IMR-90 (cell line): ENCODE results near the gene TMEM38A. TPM values are rescaled to one million over a fixed set of nuclear protein-coding genes. Genes with fewer than 3 reads are reported as not detected.

ENCODE experiments used
- ATAC-seq: fragments of 200-7000 bp; cut with Tn5 transposase; 2 replicates; pipeline ENCODE4 v1.9.1; 2020; ENCODE audit warnings: low read depth, mild to moderate bottlenecking, moderate library complexity
- BruUV-seq: library from RNA; stranded (reverse); fragments of 400-500 nt; replicated peaks from 2 replicates; lab custom pipeline; 2021; lab: Mats Ljungman, UMichigan
- CTCF ChIA-PET: fragments of 300-600 bp; formaldehyde crosslinking; extraction: SDS; loops from one replicate; lab custom pipeline; 2021; ENCODE audit warnings: antibody characterized with exemption; lab: Yijun Ruan, JAX
- POLR2A ChIA-PET: fragments of 300-600 bp; sonication (Branson Sonifier 250); formaldehyde crosslinking; loops from one replicate; lab custom pipeline; 2022; ENCODE audit warnings: antibody characterized with exemption; ENCODE audit not compliant: unreplicated experiment; lab: Charles Lee
- DNase-seq: peaks from one replicate; pipeline ENCODE4 v3.0.0; 2013
- H2AFZ ChIP-seq: replicated peaks from 2 replicates; pipeline ENCODE3; 2013; ENCODE audit warnings: low read length, mild to moderate bottlenecking; ENCODE audit not compliant: poor library complexity
- H2AK5ac ChIP-seq: 2 replicates; pipeline ENCODE4 v1.6.1; 2013; ENCODE audit warnings: low read depth, low read length, inconsistent platforms
- H2AK9ac ChIP-seq: replicated peaks from 2 replicates; pipeline ENCODE3; 2013; ENCODE audit warnings: mild to moderate bottlenecking, low read depth, low read length, moderate library complexity; ENCODE audit not compliant: poor library complexity
- H2BK120ac ChIP-seq: 2 replicates; pipeline ENCODE4 v1.6.1; 2013; ENCODE audit warnings: low read depth, low read length, inconsistent platforms
- H2BK15ac ChIP-seq: 3 replicates; pipeline ENCODE4 v1.6.1; 2013; ENCODE audit warnings: low read depth, low read length, inconsistent platforms
- H2BK20ac ChIP-seq: 2 replicates; pipeline ENCODE4 v1.6.1; 2013; ENCODE audit warnings: low read depth, mild to moderate bottlenecking, inconsistent platforms, low read length, moderate library complexity
- H2BK5ac ChIP-seq: 2 replicates; pipeline ENCODE4 v1.6.1; 2013; ENCODE audit warnings: mild to moderate bottlenecking, low read depth, low read length, inconsistent platforms; ENCODE audit not compliant: poor library complexity, severe bottlenecking
- H3K14ac ChIP-seq: replicated peaks from 2 replicates; pipeline ENCODE4 v1.6.1; 2013; ENCODE audit warnings: low read depth, low read length, inconsistent platforms
- H3K18ac ChIP-seq: 2 replicates; pipeline ENCODE4 v1.6.1; 2013; ENCODE audit warnings: low read depth, low read length, control low read depth
- H3K23ac ChIP-seq: 2 replicates; pipeline ENCODE4 v1.6.1; 2013; ENCODE audit warnings: low read depth, low read length, inconsistent platforms
- H3K27ac ChIP-seq: 2 replicates; pipeline ENCODE4 v1.5.1; 2013; ENCODE audit warnings: mild to moderate bottlenecking, control low read depth, low read length; ENCODE audit not compliant: insufficient read depth
- H3K27me3 ChIP-seq: 2 replicates; pipeline ENCODE4 v1.6.1; 2013; ENCODE audit warnings: low read length; ENCODE audit not compliant: control insufficient read depth, insufficient read depth
- H3K36me3 ChIP-seq: 2 replicates; pipeline ENCODE4 v1.6.1; 2013; ENCODE audit warnings: low read length, mixed read lengths; ENCODE audit not compliant: control insufficient read depth, insufficient read depth
- H3K4ac ChIP-seq: 2 replicates; pipeline ENCODE4 v1.6.1; 2013; ENCODE audit warnings: low read depth, low read length, inconsistent platforms
- H3K4me1 ChIP-seq: 2 replicates; pipeline ENCODE4 v1.6.1; 2013; ENCODE audit warnings: low read length, mixed read lengths; ENCODE audit not compliant: control insufficient read depth, insufficient read depth
- H3K4me2 ChIP-seq: 2 replicates; pipeline ENCODE4 v1.6.1; 2013; ENCODE audit warnings: low read depth, mild to moderate bottlenecking, control low read depth, low read length, moderate library complexity
- H3K4me3 ChIP-seq: 2 replicates; pipeline ENCODE4 v1.5.1; 2013; ENCODE audit warnings: low read depth, mild to moderate bottlenecking, control low read depth, low read length, moderate library complexity; ENCODE audit not compliant: insufficient read depth
- H3K56ac ChIP-seq: 2 replicates; pipeline ENCODE4 v1.6.1; 2013; ENCODE audit warnings: low read length, inconsistent platforms; ENCODE audit not compliant: insufficient read depth; ENCODE audit errors: extremely low read depth
- H3K79me1 ChIP-seq, 2 experiments: 2 replicates each; pipeline ENCODE4 v1.6.1; 2013; ENCODE audit warnings: low read length in 2 of 2, inconsistent platforms in 1 of 2, low read depth in 1 of 2
- H3K9ac ChIP-seq: 2 replicates; pipeline ENCODE4 v1.6.1; 2013; ENCODE audit warnings: low read depth, low read length, control low read depth
- H3K9me1 ChIP-seq: 2 replicates; pipeline ENCODE4 v1.6.1; 2013; ENCODE audit warnings: low read length, inconsistent platforms; ENCODE audit not compliant: insufficient read depth
- H3K9me3 ChIP-seq: 2 replicates; pipeline ENCODE4 v1.6.1; 2013; ENCODE audit warnings: low read length; ENCODE audit not compliant: control insufficient read depth, insufficient read depth
- H4K20me1 ChIP-seq: 2 replicates; pipeline ENCODE4 v1.6.1; 2013; ENCODE audit warnings: low read length, inconsistent platforms; ENCODE audit not compliant: insufficient read depth
- H4K5ac ChIP-seq: 2 replicates; pipeline ENCODE4 v1.6.1; 2013; ENCODE audit warnings: mild to moderate bottlenecking, low read depth, low read length, control low read depth
- H4K8ac ChIP-seq, 2 experiments: 2 replicates each; pipeline ENCODE4 v1.6.1; 2013; ENCODE audit warnings: low read depth in 2 of 2, low read length in 2 of 2, control low read depth in 1 of 2, inconsistent platforms in 1 of 2
- H4K91ac ChIP-seq: 2 replicates; pipeline ENCODE4 v1.6.1; 2013; ENCODE audit warnings: low read depth, low read length, inconsistent platforms; ENCODE audit not compliant: insufficient read depth
- BHLHE40 ChIP-seq: fragments of 150-350 bp; IDR thresholded peaks from 2 replicates; pipeline ENCODE4 v1.6.1; 2016; ENCODE audit warnings: mild to moderate bottlenecking, low read depth, low read length
- CEBPB ChIP-seq: IDR thresholded peaks from 2 replicates; pipeline ENCODE4 v1.6.1; 2012; ENCODE audit warnings: low read depth, low read length, improper control_type of control experiment
- CHD1 ChIP-seq: IDR thresholded peaks from 2 replicates; pipeline ENCODE4 v1.6.1; 2012; ENCODE audit warnings: low read depth, low read length, improper control_type of control experiment
- ELK1 ChIP-seq: fragments of 150-350 bp; IDR thresholded peaks from 2 replicates; pipeline ENCODE4 v1.6.1; 2016; ENCODE audit warnings: low read depth, mild to moderate bottlenecking, low read length, moderate library complexity, borderline replicate concordance
- FOS ChIP-seq: fragments of 150-350 bp; IDR thresholded peaks from 2 replicates; pipeline ENCODE4 v1.6.1; 2016; ENCODE audit warnings: low read depth, low read length
- MAFK ChIP-seq: IDR thresholded peaks from 2 replicates; pipeline ENCODE4 v1.6.1; 2012; ENCODE audit warnings: low read depth, low read length, improper control_type of control experiment
- MAZ ChIP-seq: IDR thresholded peaks from 2 replicates; pipeline ENCODE4 v1.6.1; 2012; ENCODE audit warnings: low read depth, mild to moderate bottlenecking, low read length, improper control_type of control experiment, moderate library complexity, borderline replicate concordance
- NFE2L2 ChIP-seq: fragments of 150-350 bp; IDR thresholded peaks from 2 replicates; pipeline ENCODE4 v1.6.1; 2016; ENCODE audit warnings: low read depth, mild to moderate bottlenecking, low read length
- POLR2A ChIP-seq: IDR thresholded peaks from 2 replicates; pipeline ENCODE4 v1.6.1; 2012; ENCODE audit warnings: mild to moderate bottlenecking, low read depth, low read length
- RAD21 ChIP-seq: IDR thresholded peaks from 2 replicates; pipeline ENCODE4 v1.6.1; 2012; ENCODE audit warnings: low read length, improper control_type of control experiment
- RCOR1 ChIP-seq: IDR thresholded peaks from 2 replicates; pipeline ENCODE4 v1.6.1; 2012; ENCODE audit warnings: mild to moderate bottlenecking, low read length, improper control_type of control experiment; ENCODE audit not compliant: insufficient replicate concordance
- SMC3 ChIP-seq: fragments of 150-350 bp; IDR thresholded peaks from 2 replicates; pipeline ENCODE4 v1.6.1; 2016; ENCODE audit warnings: low read depth, mild to moderate bottlenecking, antibody characterized with exemption, low read length, moderate library complexity
- WGBS, 2 experiments: methylation state at CpG; one replicate each; pipeline versions ENCODE4 v1.1.5 to v1.1.7; 2013; ENCODE audit warnings: missing lambda C conversion rate in 2 of 2; ENCODE audit not compliant: insufficient read length in 1 of 2; ENCODE audit errors: extremely low coverage in 2 of 2; 5-methylcytosine and 5-hydroxymethylcytosine counted together
- dilution Hi-C: fragments of 300-500 bp; cut with HindIII; formaldehyde crosslinking; loops from one replicate; pipeline ENCODE4 v1.14.3; 2018; ENCODE audit warnings: low sequenced_read_pairs; ENCODE audit not compliant: unreplicated experiment
- in situ Hi-C: fragments of 300-500 bp; cut with MboI; formaldehyde crosslinking; loops from 3 replicates; pipeline ENCODE4 v1.14.3; 2019; ENCODE audit warnings: low sequenced_read_pairs, inconsistent platforms, mixed read lengths
- intact Hi-C: fragments of 100-400 bp; cut with micrococcal nuclease; formaldehyde crosslinking; loops from 2 replicates; pipeline ENCODE4 v1.10.0; 2022
- polyA plus RNA-seq, 3 experiments: library from polyadenylated mRNA; depleted of rRNA; stranded (reverse); fragments of >200 nt; gene quantifications; 2 replicates each; pipeline ENCODE4 v1.2.3, GENCODE V29; 2012; ENCODE audit warnings: low replicate concordance in 1 of 3
- total RNA-seq: library from RNA; depleted of rRNA; stranded (reverse); fragments of >200 nt; gene quantifications from 2 replicates; pipeline ENCODE4 v1.2.3, GENCODE V29; 2012

Gene TMEM38A
- total and polyA plus RNA-seq, 2 of the 4 experiments (the other 2 are of a cell fraction): 1.3 to 2.0 TPM

- Histone ChIP-seq H3K4me3 (no peak overlapping the region), H3K36me3 (no peaks in the 10 kb centered on the region)
- DNase-seq: no peak
Observed at GRCh38 chr19:16736709-16737108, 75.8 kb downstream of the TMEM38A start.

More at GRCh38 chr19:16736709-16737108, 75.8 kb downstream of the TMEM38A start:
- Histone ChIP-seq H4K91ac (no peak overlapping the region), H2BK15ac (no peak overlapping the region), H2BK20ac (no peak overlapping the region), H2AFZ (no peak overlapping the region), H3K23ac (no peak overlapping the region), H4K8ac (no peak overlapping the region), H3K9ac (no peak overlapping the region), H4K5ac (no peak overlapping the region), H3K9me3 (peaks cover 4% of the 10 kb centered on the region; the same call in 1 of the 2 replicates), H2BK5ac (no peak overlapping the region), H3K14ac (no peak overlapping the region), H2BK120ac (no peak overlapping the region), H4K20me1 (no peaks in the 10 kb centered on the region), H3K4ac (no peak overlapping the region), H2AK5ac (no peak overlapping the region), H3K18ac (no peak overlapping the region), H2AK9ac (no peak overlapping the region), H3K56ac (no peak overlapping the region), H3K4me1 (peaks cover 5% of the 10 kb centered on the region), H3K27me3 (no peaks in the 10 kb centered on the region), H3K9me1 (no peaks in the 10 kb centered on the region), H3K4me2 (no peak overlapping the region), H3K79me1 (no peaks in the 10 kb centered on the region), H3K27ac (no peak overlapping the region)
- no peak for ATAC-seq
- intact Hi-C loops: no loop called here
- CTCF ChIA-PET: no interaction called here
- TF ChIP-seq MAZ: no peak
- TF ChIP-seq CEBPB: no peak
- TF ChIP-seq MAFK: no peak
- TF ChIP-seq RCOR1: no peak
- no peak for TF ChIP-seq POLR2A
- TF ChIP-seq BHLHE40: no peak
- no peak for TF ChIP-seq ELK1
- TF ChIP-seq NFE2L2: no peak
- TF ChIP-seq SMC3: no peak
- no peak for TF ChIP-seq CHD1
- TF ChIP-seq RAD21: no peak
- TF ChIP-seq FOS: no peak
- in situ Hi-C loops: no loop called here
- POLR2A ChIA-PET: no interaction called here
- WGBS, 2 experiments: no CpG with 5 or more reads among the region's 3 CpGs
- dilution Hi-C loops: no loop called here
- BruUV-seq: no TSS peak
